SW 1271 (cell line): ENCODE results near the gene OR5B21.
A peak's percentile ranks its signal among the peaks of the same experiment; 100 is the strongest.

Source experiments
- DNase-seq, 2 experiments: peaks; one replicate each; lab custom pipeline; 2025; lab: John Stamatoyannopoulos, UW

OR5B21 gene

DNA sequence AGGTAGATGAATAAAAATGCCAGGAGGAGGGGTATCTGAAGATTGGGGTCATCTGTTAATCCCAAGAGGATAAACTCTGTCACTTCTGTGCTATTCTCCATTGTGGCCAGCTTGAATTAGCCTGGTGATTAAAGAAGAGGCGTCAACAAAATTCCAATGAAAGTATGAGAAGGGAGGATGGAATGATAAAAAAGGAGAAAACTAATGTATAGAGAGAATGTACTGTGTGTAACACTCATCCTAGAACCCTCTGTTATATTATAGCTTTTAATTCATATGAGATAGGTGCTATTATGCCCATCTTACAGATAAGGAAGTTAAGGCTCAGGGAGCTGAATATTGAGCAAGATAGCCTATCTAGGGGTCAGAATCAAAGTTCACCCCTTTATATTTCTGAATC, at the start of gene OR5B21:
OR5B21 (minus strand) TSS at position 101 of the 400 bp plus-strand sequence; CDS start at position 101, 0 bp downstream.
- no peak for DNase-seq

DNA sequence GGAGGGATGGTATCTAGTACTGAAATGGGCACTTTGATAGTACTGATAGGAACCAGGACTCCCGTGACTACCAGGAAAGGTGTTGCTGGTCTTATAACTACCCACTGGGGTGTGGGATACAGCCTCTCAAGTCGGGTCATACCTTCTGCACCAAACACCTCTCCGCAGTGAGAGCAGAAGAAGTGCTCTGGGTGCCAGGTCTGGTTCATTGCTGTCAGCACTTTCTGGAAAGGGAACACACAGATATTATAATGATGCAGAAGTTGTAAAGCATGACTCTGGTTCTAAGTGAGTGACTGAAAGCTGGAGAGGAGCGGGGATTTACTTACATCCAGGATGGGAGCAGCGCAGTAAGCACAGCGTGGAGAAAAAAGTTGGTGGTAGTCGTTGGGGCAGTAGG, 41.7 kb upstream of the OR5B21 start:
- no peak for DNase-seq

DNA sequence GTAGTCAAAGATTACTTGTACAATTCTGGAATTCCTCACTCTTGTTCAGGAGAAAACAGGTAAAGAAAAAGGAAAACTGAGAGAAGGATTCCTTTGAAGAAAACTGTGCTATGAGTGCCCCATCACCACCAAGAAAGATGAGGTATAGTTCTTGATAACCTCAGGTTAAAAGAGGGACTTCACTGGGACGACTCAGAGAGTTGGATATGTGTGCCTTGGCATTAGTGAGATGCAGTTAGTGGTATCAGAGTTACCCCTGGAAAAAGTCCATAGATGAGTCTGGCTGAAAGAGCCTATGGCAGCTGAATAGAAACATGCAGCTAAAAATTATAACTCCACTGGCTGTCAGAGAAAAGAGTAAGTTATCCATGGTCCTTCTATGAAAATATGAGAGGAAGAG, 38.9 kb upstream of the OR5B21 start:
- no peak for DNase-seq

DNA sequence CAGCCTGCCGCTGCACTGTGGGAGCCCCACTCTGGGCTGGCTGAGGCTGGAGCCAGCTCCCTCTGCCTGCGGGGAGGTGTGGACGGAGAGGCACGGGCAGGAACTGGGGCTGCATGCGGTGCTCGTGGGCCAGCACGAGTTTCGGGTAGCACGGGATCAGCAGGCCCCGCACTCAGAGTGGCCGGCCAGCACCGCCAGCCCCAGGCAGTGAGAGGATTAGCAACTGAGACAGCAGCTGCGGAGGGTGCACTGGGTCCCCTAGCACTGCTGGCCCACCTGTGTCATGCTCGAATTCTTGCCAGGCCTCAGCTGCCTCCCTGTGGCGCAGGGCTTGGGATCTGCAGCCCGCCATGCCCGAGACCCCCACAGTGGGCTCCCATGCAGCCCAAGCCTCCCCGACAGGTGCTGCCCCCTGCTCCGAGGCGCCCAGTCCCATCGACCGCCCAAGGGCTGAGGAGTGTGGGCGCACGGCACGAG, 24.0 kb upstream of the OR5B21 start:
- DNase-seq, result no peak

DNA sequence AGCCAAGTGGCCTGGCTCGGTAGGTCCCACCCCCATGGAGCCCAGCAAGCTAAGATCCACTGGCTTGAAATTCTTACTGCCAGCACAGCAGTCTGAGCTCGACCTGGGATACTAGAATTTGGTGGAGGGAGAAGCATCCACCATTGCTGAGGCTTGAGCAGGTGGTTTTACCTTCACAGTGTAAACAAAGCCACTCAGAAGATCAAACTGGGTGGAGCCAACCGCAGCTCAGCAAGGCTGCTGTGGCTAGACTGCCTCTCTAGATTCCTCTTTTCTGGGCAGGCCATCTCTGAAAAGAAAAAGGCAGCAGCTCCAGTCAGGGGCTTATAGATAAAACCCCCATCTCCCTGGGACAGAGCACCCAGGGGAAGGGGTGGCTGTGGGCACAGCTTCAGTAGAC, 22.3 kb upstream of the OR5B21 start:
- DNase-seq, result no peak

DNA sequence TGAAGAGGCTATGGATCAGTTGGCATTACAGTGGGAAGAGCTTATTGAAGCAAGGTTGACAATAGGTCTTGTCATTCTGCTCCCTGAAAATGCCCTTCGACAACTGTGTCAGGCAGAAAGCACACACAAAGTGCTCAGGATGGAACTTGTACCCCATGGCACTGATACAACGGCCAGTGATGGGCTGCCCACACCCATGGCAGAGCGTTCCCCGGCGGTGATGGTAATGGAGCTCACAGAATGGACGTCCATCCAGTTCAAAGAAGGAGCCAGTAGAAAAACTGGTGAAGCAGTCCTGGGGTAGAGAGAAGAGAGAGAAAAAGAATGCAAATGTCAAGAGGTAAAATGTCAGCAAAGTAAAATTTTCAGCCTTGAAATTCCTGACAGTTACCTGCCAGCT, 19.5 kb upstream of the OR5B21 start:
- no peak for DNase-seq

DNA sequence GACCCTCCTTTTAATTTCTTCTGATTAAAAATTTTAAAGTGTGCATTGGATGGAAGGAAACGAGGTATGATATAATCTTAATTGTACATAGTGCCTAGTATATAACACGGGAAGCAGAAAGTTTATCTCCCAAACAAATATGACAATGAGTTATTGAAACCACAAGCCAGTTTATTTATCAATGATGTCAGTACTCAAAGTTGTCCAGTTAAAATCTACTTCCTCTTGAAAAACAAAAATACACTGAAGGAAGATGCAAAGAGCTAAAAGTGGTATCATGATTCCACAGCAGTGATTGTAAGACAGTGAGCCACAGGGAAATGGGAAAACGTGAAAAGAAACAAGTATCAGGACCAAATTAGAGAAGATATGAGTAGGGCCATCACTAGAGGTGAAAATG, 18.8 kb upstream of the OR5B21 start:
- DNase-seq, result no peak

DNA sequence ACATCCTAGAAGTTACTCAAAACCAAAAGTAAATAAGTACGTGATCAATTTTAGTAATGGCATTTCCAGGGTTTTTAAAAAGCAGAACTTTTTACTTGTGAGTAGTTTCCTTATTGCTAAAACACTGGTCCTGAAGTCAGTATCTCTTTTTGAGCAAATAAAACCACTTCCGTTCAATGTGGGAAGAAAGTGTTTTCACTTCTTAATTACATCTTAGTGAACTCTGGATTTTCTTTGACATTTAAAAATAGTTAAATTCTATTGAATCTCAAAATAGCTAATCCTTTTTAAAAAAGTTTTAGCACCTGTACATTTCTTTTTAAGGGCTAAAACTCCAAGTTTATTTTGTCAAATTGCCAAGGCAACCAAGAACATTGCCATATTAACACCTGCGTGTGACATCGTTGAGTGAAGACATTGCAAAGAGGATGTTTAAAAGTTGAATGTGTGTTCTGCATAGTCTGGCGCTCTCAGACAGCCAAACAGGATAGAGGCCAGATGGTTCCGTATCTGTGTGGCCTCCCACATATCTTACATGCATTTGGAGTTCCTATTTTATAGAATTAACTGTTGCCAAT, 17.2 kb upstream of the OR5B21 start:
- no peak for DNase-seq

DNA sequence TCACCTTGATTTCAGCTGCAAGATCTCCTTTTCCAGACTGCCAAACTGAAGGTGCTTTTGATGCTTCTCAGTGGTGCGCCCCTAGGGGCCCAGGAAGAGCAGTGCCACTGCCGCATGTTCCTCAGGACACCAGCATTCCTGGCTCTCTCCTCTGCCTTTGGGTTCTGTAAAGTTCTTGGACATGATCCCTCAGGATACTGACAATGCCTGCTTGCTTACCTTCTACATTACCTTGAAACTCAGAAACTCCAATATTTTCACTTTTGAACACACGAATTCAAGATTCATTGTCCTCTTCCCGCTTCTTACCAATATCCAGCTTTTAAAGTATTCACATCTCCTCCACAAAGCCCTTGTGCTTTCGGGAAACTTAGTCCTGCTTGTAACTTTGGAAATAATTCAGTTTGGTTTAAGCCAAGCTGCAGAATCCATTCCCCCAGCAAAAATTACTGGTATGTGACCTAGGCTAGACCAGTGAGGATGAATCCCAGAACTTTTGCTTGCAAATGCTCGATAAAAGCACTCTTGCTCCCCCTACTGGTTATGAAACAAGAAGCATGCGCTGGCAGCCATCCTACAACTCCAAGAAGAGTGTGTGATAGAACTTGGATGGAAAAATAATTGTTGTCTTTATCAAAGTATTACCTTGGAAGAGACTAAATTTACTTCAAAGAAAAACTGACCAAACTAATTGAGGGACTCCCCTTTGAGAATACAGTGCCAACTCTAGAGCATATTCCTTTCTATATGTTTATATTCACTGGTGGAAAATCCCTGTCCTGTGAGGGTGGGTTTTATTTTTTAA, 16.5 kb upstream of the OR5B21 start:
- DNase-seq, result peak in 1 of 2 experiments; percentile 74

DNA sequence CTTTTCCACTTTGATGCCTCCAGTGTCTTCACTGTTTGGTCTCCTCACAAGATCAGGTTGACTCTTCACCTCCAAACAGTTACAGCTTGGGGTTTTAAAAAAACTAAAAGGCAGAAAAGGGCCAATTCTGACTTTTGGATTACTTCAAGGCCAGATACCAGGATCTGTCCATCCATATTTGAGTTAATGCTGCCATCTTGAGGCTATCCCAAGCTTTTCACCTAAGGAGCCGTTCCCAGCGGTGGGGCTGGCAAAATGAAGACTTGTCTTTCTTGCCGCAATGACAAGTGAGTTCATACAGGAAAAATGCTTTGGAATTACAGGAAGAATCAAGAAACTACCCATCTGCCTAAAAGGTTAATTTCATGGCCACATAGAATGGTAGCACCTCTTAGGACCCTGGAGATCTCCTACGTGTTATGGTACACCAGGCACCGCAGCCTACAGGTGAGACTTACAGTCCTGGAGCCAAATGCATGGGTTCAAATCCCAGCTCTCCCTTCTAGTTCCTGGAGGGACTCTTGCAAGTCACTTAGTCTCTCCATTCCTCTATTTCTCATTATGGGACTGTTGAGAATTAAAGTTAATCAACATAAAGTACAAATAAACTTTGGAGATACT, 6.0 kb upstream of the OR5B21 start:
- peak; percentile 7 to 47 for DNase-seq

DNA sequence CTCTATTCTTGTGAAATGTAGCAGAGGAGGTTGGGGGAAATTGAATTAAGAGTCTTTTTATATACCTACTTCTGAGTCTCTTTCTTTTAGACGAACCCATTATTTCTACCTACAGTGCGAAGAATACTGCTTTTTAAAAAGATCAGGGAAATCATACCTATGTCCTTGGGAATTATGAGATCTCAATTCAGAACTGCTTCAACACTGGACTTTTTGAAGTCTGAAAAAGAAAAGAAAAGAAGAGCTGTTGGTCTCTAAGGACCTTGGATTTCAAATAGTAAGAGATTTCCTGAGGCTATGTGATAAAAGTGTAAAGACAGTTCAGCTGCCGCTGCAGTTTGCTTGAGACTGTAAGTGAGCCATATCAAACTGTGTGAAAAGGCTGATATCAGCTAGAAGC, 3.7 kb upstream of the OR5B21 start:
- DNase-seq, result no peak

DNA sequence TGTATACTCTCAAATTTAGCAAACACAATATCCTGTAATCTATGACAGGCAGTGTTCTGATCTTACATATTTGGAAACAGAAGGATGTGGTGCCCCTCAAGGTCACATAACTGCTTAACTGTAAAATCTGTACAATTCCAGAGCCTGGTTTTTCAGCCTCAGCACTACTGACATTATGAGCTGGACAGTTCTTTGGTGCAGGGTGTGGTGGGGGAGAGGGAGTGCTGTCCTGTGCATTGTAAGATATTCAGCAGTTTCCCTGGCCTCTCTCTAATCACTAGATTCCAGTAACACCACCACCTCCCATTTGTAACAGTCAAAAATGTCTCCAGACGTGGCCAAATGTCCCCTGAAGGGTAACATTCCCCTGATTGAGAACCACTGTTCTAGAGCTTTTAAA, 1.8 kb upstream of the OR5B21 start:
- no peak for DNase-seq

DNA sequence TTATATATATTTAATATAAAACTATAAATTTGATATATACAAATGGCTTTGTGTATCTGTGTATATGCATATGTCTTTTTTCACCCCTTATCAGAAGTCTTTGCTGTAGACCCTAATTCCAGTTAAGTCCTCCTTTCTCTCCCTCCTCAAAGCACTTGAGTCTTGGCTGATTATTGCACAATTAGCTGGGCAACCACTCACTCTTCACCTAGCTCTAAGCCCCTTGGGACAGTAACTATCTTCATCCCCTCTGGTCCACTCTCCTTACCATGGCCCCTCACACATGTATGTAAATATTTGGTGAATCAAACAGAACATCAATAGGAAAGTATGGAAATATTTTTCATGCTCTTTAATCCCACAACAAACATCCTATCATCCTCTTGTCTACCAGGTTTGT, 909 bp upstream of the OR5B21 start:
- DNase-seq, result no peak

DNA sequence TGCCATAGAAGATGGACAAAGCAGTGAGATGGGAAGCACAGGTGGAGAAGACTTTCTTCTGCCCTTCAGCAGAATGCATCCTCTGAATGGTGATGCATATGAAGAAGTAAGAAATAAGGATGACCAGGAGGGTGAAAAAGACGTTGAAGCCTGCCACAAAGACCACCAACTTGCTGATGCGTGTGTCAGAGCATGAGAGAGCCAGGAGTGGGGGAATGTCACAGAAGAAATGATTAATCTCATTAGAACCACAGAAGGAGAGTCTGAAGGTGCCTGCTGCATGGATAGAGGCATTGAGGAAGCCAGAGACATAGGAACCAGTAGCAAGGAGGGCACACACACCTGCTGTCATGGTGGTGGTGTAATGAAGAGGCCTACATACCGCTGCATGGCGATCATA, 550 bp downstream of the OR5B21 start:
- DNase-seq, result no peak

DNA sequence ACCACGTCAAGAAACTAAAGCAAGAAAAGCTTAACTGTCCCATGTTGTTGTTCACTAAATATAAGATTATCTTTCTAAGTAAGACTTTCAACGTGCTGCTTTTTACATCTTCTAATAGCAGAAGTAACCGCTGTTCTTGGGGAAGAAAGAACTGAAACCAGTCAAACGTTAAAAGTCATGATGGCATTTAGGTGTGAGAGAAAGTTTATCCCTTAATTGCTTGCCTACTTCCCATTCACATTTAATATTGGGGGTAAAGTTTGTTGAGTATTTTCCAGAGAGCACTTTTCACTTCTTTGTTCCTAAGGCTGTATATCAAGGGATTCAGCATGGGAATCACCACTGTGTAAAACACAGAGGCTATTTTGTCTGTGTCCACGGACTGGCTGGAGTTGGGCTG, 970 bp downstream of the OR5B21 start:
- DNase-seq, result no peak

DNA sequence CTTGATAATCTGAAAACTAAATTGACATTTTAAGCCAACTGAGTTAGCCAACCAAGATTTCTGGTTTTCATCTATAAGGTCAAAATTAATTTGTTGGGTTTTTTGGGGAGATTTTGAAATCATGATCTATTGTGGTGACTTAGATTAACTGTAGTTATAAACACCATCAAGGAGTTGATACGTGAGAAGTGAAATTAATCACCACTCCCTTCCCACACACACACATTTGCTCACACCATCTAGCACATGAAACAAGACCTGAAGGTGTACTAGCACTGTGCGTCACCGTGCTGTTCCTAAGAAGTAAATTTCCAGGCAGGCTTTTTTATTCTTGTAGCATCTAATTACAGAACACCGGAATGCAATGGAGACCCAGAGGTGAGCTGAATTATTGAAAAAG, 2.1 kb downstream of the OR5B21 start:
- DNase-seq, result no peak

DNA sequence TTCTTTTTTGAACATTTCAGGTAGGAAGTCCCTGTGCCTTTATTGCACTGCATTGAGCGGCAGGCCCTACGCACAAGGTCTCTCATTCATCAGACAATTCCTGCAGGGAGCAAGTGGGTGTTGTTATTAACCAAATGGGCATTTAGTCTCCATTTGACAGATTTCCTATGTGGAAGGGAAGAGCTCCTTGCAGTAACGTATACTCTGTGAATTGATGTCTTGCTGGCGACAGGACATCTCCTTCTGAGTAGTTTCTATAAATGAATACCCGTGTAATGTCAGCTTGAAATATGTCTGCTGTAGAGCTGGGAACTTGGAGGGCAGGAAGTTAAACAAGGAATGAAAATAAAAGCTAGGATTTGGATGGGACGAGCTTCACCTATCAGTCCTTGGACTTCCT, 3.7 kb downstream of the OR5B21 start:
- no peak for DNase-seq

DNA sequence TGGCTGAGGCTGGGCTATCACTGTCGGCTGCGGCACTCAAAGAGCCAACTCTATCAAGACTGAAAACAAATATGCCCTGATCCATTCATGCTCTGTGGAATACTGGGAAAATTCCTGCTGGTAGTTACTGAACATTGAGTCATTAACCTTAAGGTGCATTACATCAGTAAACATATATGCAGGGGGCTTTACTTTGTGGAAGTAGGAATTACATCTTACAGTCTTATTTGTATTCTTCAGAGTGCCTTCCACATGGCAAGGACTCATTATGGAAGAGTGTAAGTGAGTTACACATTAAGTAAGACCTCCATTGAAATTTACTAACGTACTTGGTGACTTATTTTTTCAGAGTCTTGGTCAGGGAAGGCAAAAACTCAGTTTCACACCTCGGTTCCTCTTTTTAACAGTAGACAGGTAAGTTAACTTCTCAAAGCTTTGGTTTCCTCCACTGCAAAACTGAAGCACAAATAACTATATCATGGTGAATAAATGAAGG, 4.5 kb downstream of the OR5B21 start:
- DNase-seq, result no peak

DNA sequence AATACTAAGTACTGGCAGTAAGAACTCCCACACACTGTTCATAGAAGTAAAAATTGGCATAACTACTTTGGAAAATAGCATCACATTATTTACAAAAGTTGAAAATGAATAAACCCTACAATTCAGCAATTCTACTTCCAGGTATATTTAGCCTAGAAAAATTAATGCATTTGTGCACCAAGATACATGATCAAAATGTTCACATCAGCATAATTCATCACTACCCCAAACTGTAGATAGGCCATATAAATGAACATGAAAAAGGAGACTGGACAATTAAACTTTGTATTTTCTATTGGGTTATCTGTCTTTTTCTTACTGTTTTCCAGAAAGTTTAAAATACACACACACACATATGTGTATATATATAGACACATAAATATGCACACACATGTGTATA, 5.9 kb downstream of the OR5B21 start:
- no peak for DNase-seq

DNA sequence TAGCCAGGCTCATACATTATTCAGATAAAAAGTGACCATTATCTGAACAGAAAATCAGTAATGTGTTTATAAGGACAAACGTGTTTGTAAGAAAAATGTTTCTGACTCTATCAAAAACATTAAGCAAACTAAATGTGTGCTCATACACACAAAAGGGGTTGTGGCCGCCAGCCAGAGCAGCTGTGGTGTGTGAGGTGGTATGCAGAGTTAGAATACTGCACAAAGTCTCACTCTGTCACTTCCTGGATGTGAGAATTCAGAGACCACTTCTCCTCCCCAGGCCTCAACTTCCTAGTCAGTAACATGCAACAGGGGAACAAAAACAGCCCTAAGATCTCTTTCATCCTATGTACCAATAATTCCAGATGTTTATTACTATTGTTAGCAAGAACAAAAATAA, 9.4 kb downstream of the OR5B21 start:
- no peak for DNase-seq

DNA sequence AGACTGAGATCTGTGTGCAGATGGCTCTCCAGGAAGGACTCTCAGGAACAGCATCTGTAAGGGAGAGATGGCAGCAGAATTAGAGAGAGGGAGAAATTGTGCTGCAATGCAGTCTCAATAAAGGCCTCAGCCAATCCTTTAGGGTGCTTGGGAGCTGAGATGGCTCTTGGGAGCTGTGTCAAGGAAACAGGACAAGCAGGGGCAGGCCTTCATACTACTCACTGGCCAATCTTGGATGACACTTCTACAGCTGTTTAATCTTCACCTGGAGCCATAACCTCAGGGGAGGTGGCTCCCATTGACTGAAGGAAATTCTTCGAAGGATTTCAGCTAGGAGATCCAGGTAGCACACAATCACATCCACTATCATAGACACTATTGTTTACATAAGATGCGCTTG, 10.0 kb downstream of the OR5B21 start:
- no peak for DNase-seq

DNA sequence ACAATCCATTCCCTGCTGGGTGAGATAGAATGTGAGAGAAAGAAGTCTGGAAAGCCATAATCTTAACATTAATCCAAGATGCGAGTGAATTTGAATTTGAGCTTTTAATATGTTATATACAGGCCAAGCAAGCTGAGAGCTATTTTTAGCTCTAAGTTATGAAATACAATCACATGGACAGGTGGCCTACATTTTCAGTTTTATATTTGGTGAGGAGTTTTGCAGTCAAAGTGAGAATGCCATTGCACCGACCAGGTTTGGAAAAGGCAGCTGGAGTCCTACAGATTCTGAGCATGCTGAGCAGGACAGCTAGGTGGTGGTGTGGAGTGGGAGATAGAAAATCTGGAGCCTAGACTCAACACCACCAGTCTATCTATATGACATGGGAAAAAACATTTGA, 12.0 kb downstream of the OR5B21 start:
- no peak for DNase-seq

DNA sequence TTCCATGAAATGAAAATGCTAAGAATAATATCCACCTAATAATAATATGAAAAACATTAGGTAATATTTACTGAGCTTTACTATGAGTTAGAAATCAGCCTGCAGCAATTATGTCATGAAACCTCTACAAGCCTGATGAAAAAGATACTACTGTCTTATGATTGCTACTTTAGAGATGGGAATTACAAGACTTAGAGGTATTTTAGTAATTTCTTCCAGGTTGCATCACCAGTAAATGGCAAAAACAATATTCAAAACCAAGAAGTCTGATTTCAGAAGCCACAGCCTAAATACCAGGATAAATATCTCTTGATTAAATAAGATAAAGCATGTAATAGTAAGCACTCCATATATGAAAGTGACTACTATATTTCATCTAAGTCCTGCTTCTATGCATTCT, 13.8 kb downstream of the OR5B21 start:
- DNase-seq, result no peak
